HG03521 (cell line): ENCODE data around the gene SLC50A1.
"Not testable (repeated sequence)": the region's sequence is repeated elsewhere in the genome, so short reads cannot be mapped to it uniquely, and the experiment has no call there.

Experiments
- ATAC-seq: cut with Tn5 transposase; IDR thresholded peaks from one replicate; pipeline ENCODE4 v1.9.1; 2021; ENCODE audit warnings: mild to moderate bottlenecking, moderate library complexity; ENCODE audit not compliant: unreplicated experiment

The SLC50A1 gene

GRCh38 chr1:155116113-155116764, 19.4 kb upstream of the SLC50A1 start:
- ATAC-seq: no peak

- ATAC-seq: no peak
Measured at GRCh38 chr1:155117610-155118009, 18.0 kb upstream of the SLC50A1 start.

- ATAC-seq: not testable (repeated sequence)
Measured at GRCh38 chr1:155118090-155118489, 17.6 kb upstream of the SLC50A1 start.

GRCh38 chr1:155120253-155120652, 15.4 kb upstream of the SLC50A1 start:
- no peak for ATAC-seq

GRCh38 chr1:155121249-155121648, 14.4 kb upstream of the SLC50A1 start:
- no peak for ATAC-seq

- ATAC-seq: no peak
Measured at GRCh38 chr1:155122308-155122707, 13.3 kb upstream of the SLC50A1 start.

- ATAC-seq: no peak
Measured at GRCh38 chr1:155123801-155124200, 11.9 kb upstream of the SLC50A1 start.

- no peak for ATAC-seq
Measured at GRCh38 chr1:155124503-155125463, 10.9 kb upstream of the SLC50A1 start.

GRCh38 chr1:155125511-155125945, 10.1 kb upstream of the SLC50A1 start:
- ATAC-seq: no peak

- ATAC-seq: no peak
Measured at GRCh38 chr1:155125946-155126555, 9.6 kb upstream of the SLC50A1 start.

- no peak for ATAC-seq
Measured at GRCh38 chr1:155126556-155127104, 9.0 kb upstream of the SLC50A1 start.

- ATAC-seq: no peak
Measured at GRCh38 chr1:155127105-155127966, 8.3 kb upstream of the SLC50A1 start, which contains the start of gene EFNA1. TSS of gene EFNA1 (plus strand) at chr1:155127876. CDS start at chr1:155127978, 102 bp downstream.

GRCh38 chr1:155127967-155128754, 7.5 kb upstream of the SLC50A1 start:
- ATAC-seq: no peak

GRCh38 chr1:155128755-155129473, 6.7 kb upstream of the SLC50A1 start:
- ATAC-seq: no peak

GRCh38 chr1:155130272-155131006, 5.2 kb upstream of the SLC50A1 start:
- no peak for ATAC-seq

- no peak for ATAC-seq
Measured at GRCh38 chr1:155131285-155131684, 4.4 kb upstream of the SLC50A1 start.

- no peak for ATAC-seq
Measured at GRCh38 chr1:155131856-155132255, 3.8 kb upstream of the SLC50A1 start.

- ATAC-seq: no peak
Measured at GRCh38 chr1:155133799-155134281, 1.8 kb upstream of the SLC50A1 start.
